ENCODE measurements around the gene IZUMO1R.

Gene IZUMO1R

DNA sequence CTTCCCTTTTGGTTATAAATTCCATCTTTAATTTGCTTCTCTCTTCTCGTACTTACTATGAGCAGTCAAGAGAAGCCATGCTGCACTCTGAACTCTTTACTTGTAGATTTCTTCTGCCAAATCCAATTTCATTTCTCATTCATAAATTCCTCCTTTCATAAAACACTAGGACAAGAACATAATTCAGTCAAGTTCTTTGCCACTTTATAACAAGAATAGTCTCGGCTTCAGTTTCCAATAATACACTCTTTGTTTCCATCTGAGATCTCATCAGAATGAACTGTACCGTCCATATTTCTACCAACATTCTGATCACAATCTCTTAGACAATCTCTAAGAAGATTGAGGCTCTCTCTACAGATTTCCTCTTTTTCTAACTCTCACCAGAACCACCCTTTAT, 25.1 kb downstream of the IZUMO1R start:
- no peaks in the 10 kb centered on the region for H3K36me3 ChIP-seq (ENCODE audit: control insufficient read depth in 1 of 2, insufficient read depth in 2 of 2, low read depth in 1 of 2, low read length in 2 of 2)
- H2BK120ac ChIP-seq (ENCODE audit: low read depth, low read length): no peak overlapping the region
- H3K4me3 ChIP-seq (ENCODE audit: insufficient read depth in 1 of 2, low read depth in 1 of 2, low read length in 2 of 2): no peak overlapping the region
- peaks cover 5% of the 10 kb centered on the region for H3K9me3 ChIP-seq (ENCODE audit: control insufficient read depth, low read length)
- no peak overlapping the region for H3K27ac ChIP-seq (ENCODE audit: low read length, poor library complexity, severe bottlenecking)
- H2BK12ac ChIP-seq (ENCODE audit: low read length in 2 of 2): no peak overlapping the region
- no peak overlapping the region for H2AK5ac ChIP-seq (ENCODE audit: low read length, severe bottlenecking)
- no peak for DNase-seq
- no peaks in the 10 kb centered on the region for H3K79me1 ChIP-seq (replicated peaks; ENCODE audit: low read length, poor library complexity, severe bottlenecking)
- H2BK5ac ChIP-seq (ENCODE audit: low read depth, low read length, poor library complexity, severe bottlenecking): no peak overlapping the region
- H3K4ac ChIP-seq (ENCODE audit: low read depth in 1 of 2, low read length in 2 of 2): no peak overlapping the region
- no peak overlapping the region for H4K91ac ChIP-seq (ENCODE audit: low read length)
- no peaks in the 10 kb centered on the region for H3K4me1 ChIP-seq (ENCODE audit: control insufficient read depth, insufficient read depth, low read depth, low read length)
- no peak overlapping the region for H3K14ac ChIP-seq (ENCODE audit: low read length in 2 of 2)
- no peak overlapping the region for H2BK15ac ChIP-seq (ENCODE audit: low read depth, poor library complexity, severe bottlenecking)
- H3K4me2 ChIP-seq (ENCODE audit: low read length, poor library complexity, severe bottlenecking): no peak overlapping the region
- H3K27me3 ChIP-seq (ENCODE audit: control insufficient read depth in 1 of 2, insufficient read depth in 1 of 2, low read length in 2 of 2): peaks cover 0 to 14% of the 10 kb centered on the region in 2 experiments
- WGBS: 88% methylated on average over 3 of the region's 3 CpGs
- no peak overlapping the region for H4K8ac ChIP-seq (ENCODE audit: low read length)
- H2AFZ ChIP-seq (ENCODE audit: low read depth, low read length): no peak overlapping the region
- no peak overlapping the region for H3K18ac ChIP-seq (ENCODE audit: low read depth in 1 of 2, low read length in 2 of 2)
- no peak overlapping the region for H3K9ac ChIP-seq (ENCODE audit: low read length)
- H3K23ac ChIP-seq (ENCODE audit: low read length in 2 of 2): no peak overlapping the region

DNA sequence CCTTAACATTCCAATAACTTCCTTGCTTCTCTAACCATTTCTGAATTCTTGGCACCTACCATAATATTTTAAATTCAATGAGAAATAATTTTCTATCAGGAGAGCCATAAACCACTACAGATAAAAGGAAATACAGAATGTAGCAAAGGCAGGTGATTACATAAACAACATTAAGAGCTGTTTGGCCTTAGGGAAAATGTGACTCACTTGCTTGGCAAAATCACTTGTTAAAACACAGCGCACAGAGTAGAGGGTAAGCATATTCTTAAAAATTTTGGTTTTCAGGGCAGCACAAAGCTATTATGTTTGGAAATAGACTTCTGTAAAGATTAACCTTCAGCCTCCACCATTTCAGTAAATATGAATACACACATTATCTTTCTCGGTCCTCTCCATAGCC, 26.4 kb downstream of the IZUMO1R start:
- H3K9me3 ChIP-seq (ENCODE audit: control insufficient read depth, low read length): peaks cover 5% of the 10 kb centered on the region
- H3K23ac ChIP-seq (ENCODE audit: low read length in 2 of 2): no peak overlapping the region
- no peak overlapping the region for H3K4me3 ChIP-seq (ENCODE audit: insufficient read depth in 1 of 2, low read depth in 1 of 2, low read length in 2 of 2)
- H3K9ac ChIP-seq (ENCODE audit: low read length): no peak overlapping the region
- H2BK12ac ChIP-seq (ENCODE audit: low read length in 2 of 2): no peak overlapping the region
- H2BK15ac ChIP-seq (ENCODE audit: low read depth, poor library complexity, severe bottlenecking): no peak overlapping the region
- H2AK5ac ChIP-seq (ENCODE audit: low read length, severe bottlenecking): no peak overlapping the region
- H3K79me1 ChIP-seq (replicated peaks; ENCODE audit: low read length, poor library complexity, severe bottlenecking): no peaks in the 10 kb centered on the region
- H3K27me3 ChIP-seq (ENCODE audit: control insufficient read depth in 1 of 2, insufficient read depth in 1 of 2, low read length in 2 of 2): peaks cover 0 to 7% of the 10 kb centered on the region in 2 experiments
- H3K4me2 ChIP-seq (ENCODE audit: low read length, poor library complexity, severe bottlenecking): no peak overlapping the region
- H3K14ac ChIP-seq (ENCODE audit: low read length in 2 of 2): no peak overlapping the region
- H3K18ac ChIP-seq (ENCODE audit: low read depth in 1 of 2, low read length in 2 of 2): no peak overlapping the region
- H2BK120ac ChIP-seq (ENCODE audit: low read depth, low read length): no peak overlapping the region
- no peaks in the 10 kb centered on the region for H3K36me3 ChIP-seq (ENCODE audit: control insufficient read depth in 1 of 2, insufficient read depth in 2 of 2, low read depth in 1 of 2, low read length in 2 of 2)
- H4K91ac ChIP-seq (ENCODE audit: low read length): no peak overlapping the region
- no peak overlapping the region for H2AFZ ChIP-seq (ENCODE audit: low read depth, low read length)
- H2BK5ac ChIP-seq (ENCODE audit: low read depth, low read length, poor library complexity, severe bottlenecking): no peak overlapping the region
- WGBS: 94% methylated on average over 2 of the region's 2 CpGs
- H3K4ac ChIP-seq (ENCODE audit: low read depth in 1 of 2, low read length in 2 of 2): no peak overlapping the region
- no peaks in the 10 kb centered on the region for H3K4me1 ChIP-seq (ENCODE audit: control insufficient read depth, insufficient read depth, low read depth, low read length)
- no peak for DNase-seq
- H3K27ac ChIP-seq (ENCODE audit: low read length, poor library complexity, severe bottlenecking): no peak overlapping the region
- no peak overlapping the region for H4K8ac ChIP-seq (ENCODE audit: low read length)

DNA sequence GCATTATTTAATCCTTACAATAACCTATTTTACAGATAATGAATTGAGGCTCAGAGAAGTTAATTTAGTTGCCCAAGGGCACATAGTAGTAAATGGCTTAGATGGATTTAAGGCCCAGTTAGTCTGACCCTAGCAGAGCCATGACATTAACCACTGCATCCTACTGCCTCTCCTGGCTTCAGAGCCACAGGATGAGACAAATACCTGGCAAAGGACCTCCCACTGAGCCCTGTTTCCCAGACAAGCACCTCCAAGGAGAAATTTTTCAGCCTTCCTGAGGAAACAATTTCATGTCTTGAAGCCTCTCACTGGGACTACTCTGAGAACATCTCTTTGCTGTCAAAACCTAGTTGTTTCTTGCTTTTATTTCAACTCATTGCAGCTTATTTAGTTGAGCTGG, 28.4 kb downstream of the IZUMO1R start:
- Histone ChIP-seq H3K14ac (ENCODE audit: low read length in 2 of 2) (no peak overlapping the region), H3K23ac (ENCODE audit: low read length in 2 of 2) (no peak overlapping the region), H4K8ac (ENCODE audit: low read length) (no peak overlapping the region), H2BK12ac (ENCODE audit: low read length in 2 of 2) (no peak overlapping the region), H3K27ac (ENCODE audit: low read length, poor library complexity, severe bottlenecking) (no peak overlapping the region), H2BK5ac (ENCODE audit: low read depth, low read length, poor library complexity, severe bottlenecking) (no peak overlapping the region), H3K9ac (ENCODE audit: low read length) (no peak overlapping the region), H3K4me1 (ENCODE audit: control insufficient read depth, insufficient read depth, low read depth, low read length) (no peaks in the 10 kb centered on the region), H2AFZ (ENCODE audit: low read depth, low read length) (no peak overlapping the region), H3K4me2 (ENCODE audit: low read length, poor library complexity, severe bottlenecking) (no peak overlapping the region), H3K9me3 (ENCODE audit: control insufficient read depth, low read length) (no peaks in the 10 kb centered on the region), H3K79me1 (replicated peaks; ENCODE audit: low read length, poor library complexity, severe bottlenecking) (no peaks in the 10 kb centered on the region), H3K36me3 (ENCODE audit: control insufficient read depth in 1 of 2, insufficient read depth in 2 of 2, low read depth in 1 of 2, low read length in 2 of 2) (no peaks in the 10 kb centered on the region), H2AK5ac (ENCODE audit: low read length, severe bottlenecking) (no peak overlapping the region), H3K18ac (ENCODE audit: low read depth in 1 of 2, low read length in 2 of 2) (no peak overlapping the region), H3K4ac (ENCODE audit: low read depth in 1 of 2, low read length in 2 of 2) (no peak overlapping the region), H3K4me3 (ENCODE audit: insufficient read depth in 1 of 2, low read depth in 1 of 2, low read length in 2 of 2) (no peak overlapping the region), H4K91ac (ENCODE audit: low read length) (no peak overlapping the region), H3K27me3 (ENCODE audit: control insufficient read depth in 1 of 2, insufficient read depth in 1 of 2, low read length in 2 of 2) (peaks cover 0 to 7% of the 10 kb centered on the region in 2 experiments), H2BK15ac (ENCODE audit: low read depth, poor library complexity, severe bottlenecking) (no peak overlapping the region), H2BK120ac (ENCODE audit: low read depth, low read length) (no peak overlapping the region)
- DNase-seq: no peak

DNA sequence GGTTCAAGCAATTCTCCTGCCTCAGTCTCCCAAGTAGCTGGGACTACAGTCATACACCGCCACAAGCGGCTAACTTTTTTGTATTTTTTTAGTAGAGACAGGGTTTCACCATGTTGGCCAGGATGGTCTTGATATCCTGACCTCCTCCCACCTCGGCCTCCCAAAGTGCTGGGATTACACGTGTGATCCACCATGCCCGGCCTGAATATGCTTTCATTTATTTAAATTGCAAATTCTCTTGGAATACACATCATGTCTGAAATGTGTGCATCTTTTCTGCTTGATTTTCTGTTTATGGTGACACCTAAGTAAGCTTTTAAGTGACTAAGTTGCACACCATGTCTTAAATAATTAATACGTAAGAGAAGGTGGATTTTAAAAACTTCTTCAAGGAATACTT, 31.7 kb downstream of the IZUMO1R start:
- no peak overlapping the region for H3K9ac ChIP-seq (ENCODE audit: low read length)
- H3K14ac ChIP-seq (ENCODE audit: low read length in 2 of 2): no peak overlapping the region
- no peak overlapping the region for H2BK15ac ChIP-seq (ENCODE audit: low read depth, poor library complexity, severe bottlenecking)
- no peaks in the 10 kb centered on the region for H3K36me3 ChIP-seq (ENCODE audit: control insufficient read depth in 1 of 2, insufficient read depth in 2 of 2, low read depth in 1 of 2, low read length in 2 of 2)
- peaks cover 0 to 5% of the 10 kb centered on the region in 2 experiments for H3K27me3 ChIP-seq (ENCODE audit: control insufficient read depth in 1 of 2, insufficient read depth in 1 of 2, low read length in 2 of 2)
- no peak overlapping the region for H3K4me2 ChIP-seq (ENCODE audit: low read length, poor library complexity, severe bottlenecking)
- no peak overlapping the region for H3K4ac ChIP-seq (ENCODE audit: low read depth in 1 of 2, low read length in 2 of 2)
- H3K79me1 ChIP-seq (replicated peaks; ENCODE audit: low read length, poor library complexity, severe bottlenecking): no peaks in the 10 kb centered on the region
- H2BK120ac ChIP-seq (ENCODE audit: low read depth, low read length): no peak overlapping the region
- no peak overlapping the region for H3K4me3 ChIP-seq (ENCODE audit: insufficient read depth in 1 of 2, low read depth in 1 of 2, low read length in 2 of 2)
- H3K27ac ChIP-seq (ENCODE audit: low read length, poor library complexity, severe bottlenecking): no peak overlapping the region
- no peak overlapping the region for H4K91ac ChIP-seq (ENCODE audit: low read length)
- no peak overlapping the region for H2BK5ac ChIP-seq (ENCODE audit: low read depth, low read length, poor library complexity, severe bottlenecking)
- no peak overlapping the region for H4K8ac ChIP-seq (ENCODE audit: low read length)
- 100% methylated on average over 1 of the region's 6 CpGs for WGBS
- DNase-seq: no peak
- H2AK5ac ChIP-seq (ENCODE audit: low read length, severe bottlenecking): no peak overlapping the region
- H2AFZ ChIP-seq (ENCODE audit: low read depth, low read length): no peak overlapping the region
- H2BK12ac ChIP-seq (ENCODE audit: low read length in 2 of 2): no peak overlapping the region
- H3K18ac ChIP-seq (ENCODE audit: low read depth in 1 of 2, low read length in 2 of 2): no peak overlapping the region
- H3K4me1 ChIP-seq (ENCODE audit: control insufficient read depth, insufficient read depth, low read depth, low read length): no peaks in the 10 kb centered on the region
- no peak overlapping the region for H3K23ac ChIP-seq (ENCODE audit: low read length in 2 of 2)
- H3K9me3 ChIP-seq (ENCODE audit: control insufficient read depth, low read length): no peaks in the 10 kb centered on the region

Measured in mesenchymal stem cell (in vitro differentiated cells and primary cell).